Pancreas (tissue), 10 donors: ENCODE data around the gene RAD51B. TPM values are rescaled to one million over a fixed set of nuclear protein-coding genes. Genes with fewer than 3 reads are reported as not detected.

Experiments used
- ATAC-seq, 4 donors: fragments of 200-7000 bp; cut with Tn5 transposase; one replicate each; pipeline versions ENCODE4 v1.8.0 to v1.9.1; 2020; ENCODE audit warnings: mild to moderate bottlenecking in 4 of 4, moderate library complexity in 4 of 4
- DNase-seq, 6 donors: peaks; one replicate each; pipeline ENCODE4 v3.0.0-alpha.2; 2020
- FAIRE-seq: peaks from 2 replicates; lab custom pipeline; 2012; peaks lifted over from hg19 to GRCh38; lab: Jason Lieb, UNC
- H3K27ac ChIP-seq, 4 donors: fragments of 200-600 bp; sonication (generic); 1 replicate in 3 of 4; 2 replicates in 1 of 4; pipeline versions ENCODE4 v1.5.0 to v1.8.0; 2020
- H3K27me3 ChIP-seq, 4 donors: fragments of 200-600 bp; one replicate each; pipeline ENCODE4 v1.8.0; 2021
- H3K36me3 ChIP-seq, 3 donors: fragments of 200-600 bp; sonication (generic) in 1 of 3; one replicate each; pipeline versions ENCODE4 v1.5.0 to v1.8.0; 2020 to 2021
- H3K4me1 ChIP-seq, 3 donors: fragments of 200-600 bp; one replicate each; pipeline ENCODE4 v1.8.0; 2021
- H3K4me3 ChIP-seq, 4 donors: fragments of 200-600 bp; sonication (generic) in 2 of 4; one replicate each; pipeline versions ENCODE4 v1.5.0 to v1.8.0; 2020 to 2021
- H3K9me3 ChIP-seq, 4 donors: fragments of 200-600 bp; one replicate each; pipeline ENCODE4 v1.8.0; 2021
- WGBS, 2 donors: extraction: QIAGEN DNeasy Blood & Tissue Kit; methylation state at CpG; one replicate each; pipeline ENCODE4 v1.1.7; 2013; 5-methylcytosine and 5-hydroxymethylcytosine counted together
- intact Hi-C, 3 donors: fragments of 100-400 bp; cut with DNase I; formaldehyde crosslinking; loops; one replicate each; pipeline versions ENCODE4 v1.11.1 to v1.14.2; 2022
- polyA plus RNA-seq, 2 donors: library from polyadenylated mRNA; stranded (reverse); fragments of 200-250 nt; gene quantifications; one replicate each; pipeline ENCODE4 v1.2.3, GENCODE V29; 2013
- total RNA-seq, 6 donors: library from RNA; stranded (reverse); fragmentation: NEBNext Ultra II Directional in 4 of 6; extraction: Animal tissue kit (Norgen Biotek cat#: 25700) in 4 of 6; gene quantifications; one replicate each; pipeline versions ENCODE4 v1.2.1 to v1.2.4, GENCODE V29; 2021 to 2023
- TF ChIP-seq, protein P1 (sequence below), 4 donors: fragments of 200-600 bp; sonication (generic) in 3 of 4; IDR thresholded peaks; one replicate each; pipeline versions ENCODE4 v1.5.0 to v1.8.0; 2021; ENCODE audit warnings: antibody characterized with exemption in 4 of 4
- donor health status: healthy with polysubstance abuse.
- donor health status: DM: no; HTN: no; CAD: no; lungs with moderate emphysema.
- donor health status: DM: no; HTN: no; CAD: no.
- donor health status: control.
- donor health status: control.
- donor health status: Bipolar disorder and iron deficiency.
- donor health status: DM: yes; HTN: yes; CAD: no.
- donor health status: DM: no; HTN: no; CAD: no.
- donor health status: DM: no; HTN: no; CAD: no.
- donor health status: DM: yes; HTN: yes; CAD: no.

RAD51B gene
- total and polyA plus RNA-seq, 8 donors: 1.1 to 17.3 (median 5.8) TPM

DNA sequence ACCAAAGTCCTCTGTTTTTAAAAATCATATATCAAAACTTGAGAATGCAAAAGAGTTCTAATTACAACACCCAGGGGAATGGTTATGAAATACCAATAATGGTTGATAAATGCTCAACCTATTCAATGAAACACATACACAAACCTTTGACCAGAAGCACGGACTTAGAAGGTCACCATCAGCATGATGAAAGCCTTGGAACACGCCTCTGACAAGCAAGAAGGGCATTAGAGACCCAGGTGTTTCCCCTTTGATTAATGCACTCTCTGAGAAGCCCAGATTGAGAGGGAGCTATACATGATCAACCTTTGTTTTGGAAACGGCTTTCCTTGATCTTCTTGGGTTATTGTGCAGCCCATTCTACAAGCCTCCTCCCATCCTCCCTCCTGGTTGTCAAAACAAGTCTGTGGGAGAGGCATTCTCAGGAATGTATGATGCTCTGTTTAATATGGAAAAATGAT is 904.3 kb downstream of the RAD51B start:
- Histone ChIP-seq H3K9me3 (no peaks in the 10 kb centered on the region), H3K27ac (no peak overlapping the region), H3K4me3 (no peak overlapping the region), H3K4me1 (peaks cover 9 to 18% (median 10%) of the 10 kb centered on the region in 3 donors), H3K27me3 (no peaks in the 10 kb centered on the region), H3K36me3 (no peaks in the 10 kb centered on the region)
- peak in 3 of 4 donors; percentile 53 to 75 (median 58) for ATAC-seq
- no peak for FAIRE-seq
- intact Hi-C loops: no loop called here
- DNase-seq: no peak
- TF ChIP-seq, protein P1, sequence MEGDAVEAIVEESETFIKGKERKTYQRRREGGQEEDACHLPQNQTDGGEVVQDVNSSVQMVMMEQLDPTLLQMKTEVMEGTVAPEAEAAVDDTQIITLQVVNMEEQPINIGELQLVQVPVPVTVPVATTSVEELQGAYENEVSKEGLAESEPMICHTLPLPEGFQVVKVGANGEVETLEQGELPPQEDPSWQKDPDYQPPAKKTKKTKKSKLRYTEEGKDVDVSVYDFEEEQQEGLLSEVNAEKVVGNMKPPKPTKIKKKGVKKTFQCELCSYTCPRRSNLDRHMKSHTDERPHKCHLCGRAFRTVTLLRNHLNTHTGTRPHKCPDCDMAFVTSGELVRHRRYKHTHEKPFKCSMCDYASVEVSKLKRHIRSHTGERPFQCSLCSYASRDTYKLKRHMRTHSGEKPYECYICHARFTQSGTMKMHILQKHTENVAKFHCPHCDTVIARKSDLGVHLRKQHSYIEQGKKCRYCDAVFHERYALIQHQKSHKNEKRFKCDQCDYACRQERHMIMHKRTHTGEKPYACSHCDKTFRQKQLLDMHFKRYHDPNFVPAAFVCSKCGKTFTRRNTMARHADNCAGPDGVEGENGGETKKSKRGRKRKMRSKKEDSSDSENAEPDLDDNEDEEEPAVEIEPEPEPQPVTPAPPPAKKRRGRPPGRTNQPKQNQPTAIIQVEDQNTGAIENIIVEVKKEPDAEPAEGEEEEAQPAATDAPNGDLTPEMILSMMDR (IDR thresholded peaks at IDR 0.05): no peak
- 14 to 17% methylated on average over 3 of the region's 3 CpGs for WGBS, 2 donors

DNA sequence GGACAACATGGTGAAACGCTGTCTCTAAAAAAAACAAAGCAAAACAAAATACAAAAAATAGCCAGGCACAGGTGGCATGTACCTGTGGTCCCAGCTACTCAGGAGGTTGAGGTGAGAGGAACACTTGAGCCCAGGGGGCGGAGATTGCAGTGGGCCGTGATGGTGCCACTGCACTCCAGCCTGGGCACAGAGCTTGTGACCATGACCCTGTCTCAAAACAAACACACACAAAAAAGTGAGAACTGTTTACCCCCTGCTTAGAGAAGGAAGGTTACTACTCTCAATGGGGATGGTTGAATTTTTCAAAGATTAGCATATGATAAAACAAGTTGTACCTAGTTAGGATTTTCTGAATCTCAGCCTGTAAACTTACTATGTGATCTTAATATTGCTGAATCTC is 905.3 kb downstream of the RAD51B start:
- no peak overlapping the region for H3K4me3 ChIP-seq

GRCh38 chr14:68726093-68726695 is 906.6 kb downstream of the RAD51B start:
- 97 to 98% methylated on average over 5 of the region's 5 CpGs for WGBS, 2 donors

More for the DNA sequence above, 905.3 kb downstream of the RAD51B start:
- 87 to 88% methylated on average over 3 of the region's 3 CpGs for WGBS, 2 donors
- H3K27me3 ChIP-seq: no peaks in the 10 kb centered on the region
- FAIRE-seq: no peak
- peaks cover 9 to 19% (median 10%) of the 10 kb centered on the region in 3 donors for H3K4me1 ChIP-seq
- no peak for DNase-seq
- no peaks in the 10 kb centered on the region for H3K9me3 ChIP-seq
- H3K27ac ChIP-seq: no peak overlapping the region
- H3K36me3 ChIP-seq: no peaks in the 10 kb centered on the region
- no peak for ATAC-seq
- TF ChIP-seq, protein P1 (IDR thresholded peaks at IDR 0.05): no peak
- intact Hi-C loops: no loop called here

GRCh38 chr14:68727315-68728047 is 907.9 kb downstream of the RAD51B start:
- 85 to 86% methylated on average over 5 of the region's 5 CpGs for WGBS, 2 donors
- ATAC-seq: no peak
- Histone ChIP-seq H3K36me3 (no peaks in the 10 kb centered on the region), H3K4me3 (no peak overlapping the region), H3K9me3 (no peaks in the 10 kb centered on the region), H3K4me1 (peaks cover 9 to 19% (median 10%) of the 10 kb centered on the region in 3 donors), H3K27ac (no peak overlapping the region), H3K27me3 (no peaks in the 10 kb centered on the region)
- no peak for FAIRE-seq
- TF ChIP-seq, protein P1 (IDR thresholded peaks at IDR 0.05): no peak
- intact Hi-C loops: no loop called here
- no peak for DNase-seq

More at GRCh38 chr14:68726093-68726695, 906.6 kb downstream of the RAD51B start:
- intact Hi-C loops: no loop called here
- no peak for ATAC-seq
- Histone ChIP-seq H3K36me3 (no peaks in the 10 kb centered on the region), H3K4me1 (peaks cover 9 to 19% (median 10%) of the 10 kb centered on the region in 3 donors), H3K27ac (no peak overlapping the region), H3K27me3 (no peaks in the 10 kb centered on the region), H3K9me3 (no peaks in the 10 kb centered on the region), H3K4me3 (no peak overlapping the region)
- FAIRE-seq: no peak
- no peak for DNase-seq
- TF ChIP-seq, protein P1 (IDR thresholded peaks at IDR 0.05): no peak
